ENCODE measurements around the gene IRF8. TPM values are rescaled to one million over a fixed set of nuclear protein-coding genes. Genes with fewer than 3 reads are reported as not detected.
A peak's percentile ranks its signal among the peaks of the same experiment; 100 is the strongest.

The IRF8 gene
- total RNA-seq, 2 donors from 2014 or later = 0.24 to 0.75 TPM

DNA sequence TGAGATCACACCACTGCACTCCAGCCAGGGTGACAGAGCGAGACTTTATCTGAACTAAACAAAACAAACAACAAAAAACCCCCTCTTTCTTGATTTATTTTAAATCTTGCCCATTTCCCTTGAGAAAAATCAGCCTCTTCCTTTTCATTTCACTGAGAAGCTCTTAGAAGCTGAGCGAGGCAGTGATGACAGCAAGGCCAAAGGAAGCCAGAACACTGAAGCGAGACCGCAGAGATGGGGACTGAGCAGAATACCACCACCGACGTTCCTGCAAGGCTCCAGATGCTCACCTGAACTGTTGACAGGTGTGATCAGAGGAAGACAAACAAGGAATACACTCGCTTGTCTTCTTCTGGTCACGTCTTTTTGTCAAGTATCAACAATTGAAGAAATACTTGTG is 30.5 kb upstream of the IRF8 start:
- Mint-ChIP-seq H3K4me1 (peaks cover 9% of the 10 kb centered on the region), H3K27ac (no peak overlapping the region), H3K36me3 (ENCODE audit: low read depth) (no peaks in the 10 kb centered on the region), H3K27me3 (ENCODE audit: insufficient read depth) (peaks cover 14% of the 10 kb centered on the region), H3K9me3 (peaks cover 14% of the 10 kb centered on the region), H3K4me3 (no peak overlapping the region)
- Histone ChIP-seq H3K36me3 (ENCODE audit: control insufficient read depth, insufficient read depth, low read length) (no peaks in the 10 kb centered on the region), H3K9ac (ENCODE audit: extremely low read depth, low read length, poor library complexity, severe bottlenecking) (no peak overlapping the region), H3K27ac (ENCODE audit: low read depth, low read length) (no peak overlapping the region), H3K9me3 (ENCODE audit: control insufficient read depth, low read length) (no peaks in the 10 kb centered on the region), H3K4me1 (ENCODE audit: control insufficient read depth, insufficient read depth, low read length) (no peaks in the 10 kb centered on the region), H3K4me3 (ENCODE audit: low read length) (no peak overlapping the region), H3K27me3 (ENCODE audit: control insufficient read depth, insufficient read depth, low read length, poor library complexity, severe bottlenecking) (no peaks in the 10 kb centered on the region)
- 95% methylated on average over 7 to 8 of the region's 8 CpGs for WGBS, 2 experiments (ENCODE audit: insufficient coverage in 1 of 2, insufficient read length in 1 of 2)
- no peak for DNase-seq
- TF ChIP-seq, protein P1, sequence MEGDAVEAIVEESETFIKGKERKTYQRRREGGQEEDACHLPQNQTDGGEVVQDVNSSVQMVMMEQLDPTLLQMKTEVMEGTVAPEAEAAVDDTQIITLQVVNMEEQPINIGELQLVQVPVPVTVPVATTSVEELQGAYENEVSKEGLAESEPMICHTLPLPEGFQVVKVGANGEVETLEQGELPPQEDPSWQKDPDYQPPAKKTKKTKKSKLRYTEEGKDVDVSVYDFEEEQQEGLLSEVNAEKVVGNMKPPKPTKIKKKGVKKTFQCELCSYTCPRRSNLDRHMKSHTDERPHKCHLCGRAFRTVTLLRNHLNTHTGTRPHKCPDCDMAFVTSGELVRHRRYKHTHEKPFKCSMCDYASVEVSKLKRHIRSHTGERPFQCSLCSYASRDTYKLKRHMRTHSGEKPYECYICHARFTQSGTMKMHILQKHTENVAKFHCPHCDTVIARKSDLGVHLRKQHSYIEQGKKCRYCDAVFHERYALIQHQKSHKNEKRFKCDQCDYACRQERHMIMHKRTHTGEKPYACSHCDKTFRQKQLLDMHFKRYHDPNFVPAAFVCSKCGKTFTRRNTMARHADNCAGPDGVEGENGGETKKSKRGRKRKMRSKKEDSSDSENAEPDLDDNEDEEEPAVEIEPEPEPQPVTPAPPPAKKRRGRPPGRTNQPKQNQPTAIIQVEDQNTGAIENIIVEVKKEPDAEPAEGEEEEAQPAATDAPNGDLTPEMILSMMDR (conservative IDR thresholded peaks at IDR 0.05) = no peak

- H3K9me3 Mint-ChIP-seq = peaks cover 14% of the 10 kb centered on the region
- H3K27me3 ChIP-seq (ENCODE audit: control insufficient read depth, insufficient read depth, low read length, poor library complexity, severe bottlenecking) = no peaks in the 10 kb centered on the region
- H3K9me3 ChIP-seq (ENCODE audit: control insufficient read depth, low read length) = no peaks in the 10 kb centered on the region
- no peak overlapping the region for H3K9ac ChIP-seq (ENCODE audit: extremely low read depth, low read length, poor library complexity, severe bottlenecking)
- H3K27ac Mint-ChIP-seq = no peak overlapping the region
- no peak for DNase-seq
- H3K4me1 Mint-ChIP-seq = peaks cover 9% of the 10 kb centered on the region
- H3K27me3 Mint-ChIP-seq (ENCODE audit: insufficient read depth) = peaks cover 11% of the 10 kb centered on the region
- H3K4me3 Mint-ChIP-seq = no peak overlapping the region
- no peak overlapping the region for H3K27ac ChIP-seq (ENCODE audit: low read depth, low read length)
- no peaks in the 10 kb centered on the region for H3K4me1 ChIP-seq (ENCODE audit: control insufficient read depth, insufficient read depth, low read length)
- H3K4me3 ChIP-seq (ENCODE audit: low read length) = no peak overlapping the region
- no peaks in the 10 kb centered on the region for H3K36me3 ChIP-seq (ENCODE audit: control insufficient read depth, insufficient read depth, low read length)
- TF ChIP-seq, protein P1 (conservative IDR thresholded peaks at IDR 0.05) = no peak
- no peaks in the 10 kb centered on the region for H3K36me3 Mint-ChIP-seq (ENCODE audit: low read depth)
Observed at GRCh38 chr16:85869206-85869605, 29.8 kb upstream of the IRF8 start.

DNA sequence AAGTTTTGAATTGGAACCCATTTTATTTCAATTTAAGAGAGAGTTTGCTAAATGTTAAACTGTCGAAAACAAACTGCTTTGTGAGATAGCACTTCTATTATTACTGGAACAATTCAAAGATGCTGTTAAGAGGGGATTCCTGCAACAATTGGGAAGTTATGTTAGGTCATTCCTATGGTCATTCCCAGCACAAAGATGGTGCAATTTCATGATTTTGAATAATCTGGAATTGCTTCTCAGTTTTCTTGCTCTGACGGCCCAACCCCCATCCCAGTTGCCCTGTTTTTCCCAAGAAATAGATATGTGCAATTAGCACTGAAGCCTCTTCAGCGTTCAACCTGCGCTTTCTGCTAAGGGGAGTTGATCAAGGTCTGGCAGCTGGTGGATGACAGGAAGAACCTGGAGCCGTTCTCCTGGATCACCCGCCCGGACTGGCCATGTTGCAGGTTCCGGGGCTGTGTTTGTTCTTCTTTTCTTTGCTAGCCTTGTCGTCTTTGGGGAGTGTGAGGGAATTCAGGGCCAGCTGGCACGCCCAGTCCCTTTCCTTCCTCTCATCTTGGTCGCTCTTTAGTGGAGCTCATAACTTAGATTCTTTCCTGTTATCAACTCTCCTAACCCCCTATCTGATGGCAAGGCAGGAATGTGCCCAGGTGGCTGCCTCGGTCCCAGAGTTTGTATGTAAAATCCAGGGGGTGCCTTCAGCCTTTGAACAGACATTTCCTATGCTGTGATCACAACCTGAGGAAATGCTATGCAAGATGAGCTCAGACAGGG is 29.0 kb upstream of the IRF8 start:
- no peak overlapping the region for H3K27ac Mint-ChIP-seq
- H3K9ac ChIP-seq (ENCODE audit: extremely low read depth, low read length, poor library complexity, severe bottlenecking) = no peak overlapping the region
- no peak overlapping the region for H3K4me3 ChIP-seq (ENCODE audit: low read length)
- no peaks in the 10 kb centered on the region for H3K4me1 ChIP-seq (ENCODE audit: control insufficient read depth, insufficient read depth, low read length)
- no peak overlapping the region for H3K4me3 Mint-ChIP-seq
- peaks cover 14% of the 10 kb centered on the region for H3K9me3 Mint-ChIP-seq
- TF ChIP-seq, protein P1 (conservative IDR thresholded peaks at IDR 0.05) = no peak
- no peaks in the 10 kb centered on the region for H3K36me3 ChIP-seq (ENCODE audit: control insufficient read depth, insufficient read depth, low read length)
- no peaks in the 10 kb centered on the region for H3K27me3 ChIP-seq (ENCODE audit: control insufficient read depth, insufficient read depth, low read length, poor library complexity, severe bottlenecking)
- H3K4me1 Mint-ChIP-seq = peaks cover 9% of the 10 kb centered on the region
- H3K9me3 ChIP-seq (ENCODE audit: control insufficient read depth, low read length) = no peaks in the 10 kb centered on the region
- 57% methylated on average over 5 to 12 of the region's 12 CpGs for WGBS, 2 experiments (ENCODE audit: insufficient coverage in 1 of 2, insufficient read length in 1 of 2)
- H3K36me3 Mint-ChIP-seq (ENCODE audit: low read depth) = no peaks in the 10 kb centered on the region
- peaks cover 11% of the 10 kb centered on the region for H3K27me3 Mint-ChIP-seq (ENCODE audit: insufficient read depth)
- H3K27ac ChIP-seq (ENCODE audit: low read depth, low read length) = no peak overlapping the region
- peak; percentile 66 for DNase-seq

All from endodermal cell (in vitro differentiated cells).